Endothelial cell of umbilical vein (primary cell): ENCODE results near the gene KCNQ2. TPM values are rescaled to one million over a fixed set of nuclear protein-coding genes. Genes with fewer than 3 reads are reported as not detected.

Experiments used
- BruUV-seq: library from RNA; stranded (reverse); fragments of 400-500 nt; replicated peaks from 2 replicates; lab custom pipeline; 2021; lab: Mats Ljungman, UMichigan
- CTCF ChIA-PET: fragments of 300-600, 350-600 bp; sonication (Branson Sonifier 250); formaldehyde crosslinking; loops from one replicate; lab custom pipeline; 2021; ENCODE audit warnings: antibody characterized with exemption, inconsistent platforms; lab: Charles Lee
- POLR2A ChIA-PET: fragments of 300-600, 350-600 bp; sonication (Branson Sonifier 250); formaldehyde crosslinking; loops from one replicate; lab custom pipeline; 2021; ENCODE audit warnings: antibody characterized with exemption, inconsistent platforms; lab: Charles Lee
- DNase-seq: peaks from one replicate; pipeline ENCODE4 v3.0.0-alpha.2; 2011; ENCODE audit warnings: low read depth, low spot score
- FAIRE-seq: peaks from 2 replicates; lab custom pipeline; 2011; peaks lifted over from hg19 to GRCh38; lab: Jason Lieb, UNC
- H2AFZ ChIP-seq: 2 replicates; pipeline ENCODE4 v1.6.0; 2012; ENCODE audit warnings: low read depth, low read length, control low read depth, inconsistent platforms
- H3K27ac ChIP-seq: 2 replicates; pipeline ENCODE4 v1.5.1; 2011; ENCODE audit warnings: low read depth, mild to moderate bottlenecking, control low read depth, low read length, moderate library complexity; ENCODE audit not compliant: insufficient read depth
- H3K27me3 ChIP-seq, 2 experiments: 2 replicates each; pipeline versions ENCODE4 v1.6.0 to v1.6.1; 2011; ENCODE audit warnings: low read length in 2 of 2, mixed read lengths in 1 of 2; ENCODE audit not compliant: control insufficient read depth in 2 of 2, insufficient read depth in 2 of 2
- H3K36me3 ChIP-seq, 2 experiments: 2 replicates in 1 of 2; 3 replicates in 1 of 2; pipeline ENCODE4 v1.5.1; 2011; ENCODE audit warnings: low read length in 2 of 2, mild to moderate bottlenecking in 1 of 2, moderate library complexity in 1 of 2; ENCODE audit not compliant: control insufficient read depth in 2 of 2, insufficient read depth in 2 of 2; ENCODE audit errors: extremely low read depth in 1 of 2
- H3K4me1 ChIP-seq: 3 replicates; pipeline ENCODE4 v1.5.1; 2011; ENCODE audit warnings: mild to moderate bottlenecking, low read length; ENCODE audit not compliant: control insufficient read depth, insufficient read depth; ENCODE audit errors: extremely low read depth
- H3K4me2 ChIP-seq: 2 replicates; pipeline ENCODE4 v1.6.1; 2011; ENCODE audit warnings: low read length, control low read depth, mixed read lengths; ENCODE audit not compliant: insufficient read depth
- H3K4me3 ChIP-seq, 3 experiments: fragments of 200-600 bp in 1 of 3; sonication (generic), shearing (Covaris generic) in 1 of 3; replicated peaks in 1 of 3; 2 replicates each; pipeline ENCODE4 v1.5.1; 2011 to 2016; ENCODE audit warnings: control low read depth in 3 of 3, low read length in 3 of 3, mild to moderate bottlenecking in 2 of 3, inconsistent platforms in 1 of 3, low read depth in 1 of 3, moderate library complexity in 1 of 3; ENCODE audit not compliant: insufficient read depth in 1 of 3
- H3K79me2 ChIP-seq: 2 replicates; pipeline ENCODE4 v1.6.0; 2012; ENCODE audit warnings: low read length, inconsistent platforms; ENCODE audit not compliant: control insufficient read depth, insufficient read depth
- H3K9ac ChIP-seq: replicated peaks from 2 replicates; pipeline ENCODE3; 2011; ENCODE audit warnings: low read length, control low read depth; ENCODE audit not compliant: insufficient read depth; ENCODE audit errors: extremely low read depth
- H3K9me1 ChIP-seq: replicated peaks from 3 replicates; pipeline ENCODE4 v1.6.0; 2011; ENCODE audit warnings: mild to moderate bottlenecking, low read length; ENCODE audit not compliant: control insufficient read depth, insufficient read depth; ENCODE audit errors: extremely low read depth
- H3K9me3 ChIP-seq: replicated peaks from 2 replicates; pipeline ENCODE4 v1.5.1; 2012; ENCODE audit warnings: low read length, inconsistent platforms; ENCODE audit not compliant: control insufficient read depth, insufficient read depth
- H4K20me1 ChIP-seq: replicated peaks from 2 replicates; pipeline ENCODE3; 2011; ENCODE audit warnings: mild to moderate bottlenecking, low read length; ENCODE audit not compliant: control insufficient read depth, insufficient read depth; ENCODE audit errors: extremely low read depth
- CTCF ChIP-seq, 2 donors: IDR thresholded peaks; 1 replicate in 1 of 2; 2 replicates in 1 of 2; pipeline ENCODE4 v1.5.1; 2011; ENCODE audit warnings: low read length in 2 of 2, mild to moderate bottlenecking in 2 of 2, moderate library complexity in 2 of 2, control low read depth in 1 of 2, inconsistent platforms in 1 of 2, low read depth in 1 of 2; ENCODE audit not compliant: insufficient read depth in 1 of 2; ENCODE audit errors: extremely low read depth in 1 of 2
- EZH2 ChIP-seq: IDR thresholded peaks from 2 replicates; pipeline ENCODE4 v1.6.1; 2012; ENCODE audit warnings: borderline replicate concordance, low read depth, mild to moderate bottlenecking, moderate library complexity, low read length, inconsistent platforms; ENCODE audit not compliant: severe bottlenecking
- FOS ChIP-seq: IDR thresholded peaks from 2 replicates; pipeline ENCODE4 v1.6.1; 2011; ENCODE audit warnings: mild to moderate bottlenecking, low read length, moderate library complexity, borderline replicate concordance; ENCODE audit not compliant: insufficient read depth
- GATA2 ChIP-seq: IDR thresholded peaks from 2 replicates; pipeline ENCODE4 v1.7.0; 2011; ENCODE audit warnings: low read depth, mild to moderate bottlenecking, moderate library complexity, mixed read lengths, low read length; ENCODE audit not compliant: insufficient read length, insufficient read depth
- JUN ChIP-seq: IDR thresholded peaks from 2 replicates; pipeline ENCODE4 v1.6.1; 2011; ENCODE audit warnings: borderline replicate concordance, low read depth; ENCODE audit not compliant: insufficient read length, insufficient read depth
- MYC ChIP-seq: IDR thresholded peaks from one replicate; pipeline ENCODE4 v1.6.1; 2011; ENCODE audit warnings: mild to moderate bottlenecking, low read depth, low read length
- POLR2A ChIP-seq: IDR thresholded peaks from 2 replicates; pipeline ENCODE4 v1.6.1; 2012; ENCODE audit warnings: low read depth, mild to moderate bottlenecking, control low read depth, low read length
- POLR2AphosphoS5 ChIP-seq: IDR thresholded peaks from 2 replicates; pipeline ENCODE4 v1.6.1; 2012; ENCODE audit warnings: low read depth, mild to moderate bottlenecking, control low read depth, low read length, moderate library complexity; ENCODE audit not compliant: insufficient read depth
- dilution Hi-C: fragments of 300-500 bp; cut with MboI; formaldehyde crosslinking; loops from one replicate; pipeline ENCODE4 v1.15.0; 2019; ENCODE audit warnings: low sequenced_read_pairs; ENCODE audit not compliant: extremely low pct_ligation_motif_present
- intact Hi-C: fragments of 100-400 bp; cut with micrococcal nuclease; formaldehyde crosslinking; loops from one replicate; pipeline ENCODE4 v1.10.0; 2022
- polyA plus RNA-seq, 4 experiments: library from polyadenylated mRNA; depleted of rRNA in 3 of 4; stranded (reverse) in 3 of 4; unstranded in 1 of 4; fragments of >200 nt; gene quantifications; 2 replicates each; pipeline versions ENCODE4 v1.2.1 to v1.2.3, GENCODE V29; 2011 to 2012; ENCODE audit warnings: missing spikeins in 1 of 4
- total RNA-seq: library from RNA; stranded (reverse); gene quantifications from 2 replicates; pipeline ENCODE4 v1.2.3, GENCODE V29; 2021
- TF ChIP-seq, protein P1 (sequence below): IDR thresholded peaks from 2 replicates; pipeline ENCODE4 v1.6.1; 2011; ENCODE audit not compliant: insufficient read depth, insufficient read length

Gene KCNQ2
- total and polyA plus RNA-seq, 2 donors (not counting 3 experiments of a cell fraction or from before 2014, with no cell fraction given), result not detected

DNA sequence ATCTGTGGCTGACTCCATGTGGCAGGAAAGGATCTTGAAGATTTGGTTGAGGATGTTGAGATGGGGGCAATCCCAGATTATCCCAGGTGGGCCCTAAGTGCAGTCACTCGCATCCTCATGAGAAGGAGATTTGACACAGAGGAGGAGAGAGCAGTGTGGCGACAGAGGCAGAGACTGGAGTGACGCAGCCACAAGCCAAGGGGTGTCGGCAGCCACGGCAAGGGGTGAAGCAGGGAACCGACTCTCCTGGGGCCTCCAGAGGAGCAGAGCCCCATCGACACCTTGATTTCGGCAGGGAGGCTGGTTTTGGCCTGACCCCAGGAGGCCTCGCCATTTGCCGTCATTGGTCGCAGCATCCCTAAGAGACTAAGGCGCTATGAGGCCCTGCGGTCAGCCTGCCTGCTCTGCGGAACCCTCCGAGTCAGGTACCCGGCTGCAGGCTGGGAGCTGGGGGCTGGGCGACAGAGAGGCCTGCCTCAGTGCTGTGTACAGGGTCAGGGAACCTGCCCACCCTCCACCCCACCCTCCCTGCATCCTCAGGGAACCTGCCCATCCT, 13.9 kb upstream of the KCNQ2 start:
- no peak overlapping the region for H3K9ac ChIP-seq
- no peaks in the 10 kb centered on the region for H3K4me1 ChIP-seq
- no TSS peak for BruUV-seq
- intact Hi-C loops (no loop called here), dilution Hi-C loops (no loop called here)
- H3K4me2 ChIP-seq, result no peak overlapping the region
- POLR2A ChIA-PET, result no interaction called here
- H3K27ac ChIP-seq, result no peak overlapping the region
- H3K36me3 ChIP-seq, result no peaks in the 10 kb centered on the region
- no peak for DNase-seq
- no peaks in the 10 kb centered on the region for H4K20me1 ChIP-seq
- CTCF ChIA-PET, result interaction anchor here (1.4 kb wide), 1 partner anchor 10 kb away, joined by 4 read pairs; no protein-coding TSS in a partner anchor
- no peaks in the 10 kb centered on the region for H3K79me2 ChIP-seq
- no peak for TF ChIP-seq FOS
- TF ChIP-seq MYC, result no peak
- TF ChIP-seq, protein P1, sequence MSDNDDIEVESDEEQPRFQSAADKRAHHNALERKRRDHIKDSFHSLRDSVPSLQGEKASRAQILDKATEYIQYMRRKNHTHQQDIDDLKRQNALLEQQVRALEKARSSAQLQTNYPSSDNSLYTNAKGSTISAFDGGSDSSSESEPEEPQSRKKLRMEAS, result no peak
- TF ChIP-seq POLR2A, result no peak
- TF ChIP-seq GATA2, result no peak
- TF ChIP-seq JUN, result no peak
- no peak for TF ChIP-seq EZH2
- no peak for TF ChIP-seq CTCF (IDR thresholded peaks at IDR 0.05; ENCODE audit: extremely low read depth in 1 of 2, insufficient read depth in 1 of 2, low read depth in 1 of 2, low read length in 2 of 2)
- TF ChIP-seq POLR2AphosphoS5, result no peak
- H3K27me3 ChIP-seq, result no peaks in the 10 kb centered on the region
- H3K9me3 ChIP-seq, result no peaks in the 10 kb centered on the region
- FAIRE-seq, result no peak
- H3K9me1 ChIP-seq, result no peaks in the 10 kb centered on the region
- H2AFZ ChIP-seq, result no peak overlapping the region
- H3K4me3 ChIP-seq, result no peak overlapping the region
